ENCODE results near the gene C16orf89.
"Not testable (repeated sequence)": the region's sequence is repeated elsewhere in the genome, so short reads cannot be mapped to it uniquely, and the experiment has no call there.

C16orf89 gene

GRCh38 chr16:5073771-5074170 lies 8.0 kb upstream of the C16orf89 start:
- Mint-ChIP-seq H3K4me1 (ENCODE audit: low read depth) (peaks cover 24% of the 10 kb centered on the region), H3K36me3 (ENCODE audit: low read depth) (peaks cover 57% of the 10 kb centered on the region)
- not testable (repeated sequence) for H3K27ac Mint-ChIP-seq, H3K27me3 Mint-ChIP-seq, H3K9me3 Mint-ChIP-seq, H3K4me3 Mint-ChIP-seq
- intact Hi-C loops (cut with micrococcal nuclease) = loop anchor here (10.0 kb wide), 1 partner anchor 229 kb away; the partner anchor contains the start of genes GLYR1 and UBN1

- peaks cover 1% of the 10 kb centered on the region for H3K27me3 Mint-ChIP-seq
- intact Hi-C loops (cut with micrococcal nuclease) = loop anchor here (10.0 kb wide), 1 partner anchor 228 kb away; the partner anchor contains the start of genes GLYR1 and UBN1
- no peak overlapping the region for H3K27ac Mint-ChIP-seq
- no peak overlapping the region for H3K4me3 Mint-ChIP-seq
- no peaks in the 10 kb centered on the region for H3K9me3 Mint-ChIP-seq
- H3K36me3 Mint-ChIP-seq (ENCODE audit: low read depth) = peaks cover 52% of the 10 kb centered on the region
- H3K4me1 Mint-ChIP-seq (ENCODE audit: low read depth) = peaks cover 24% of the 10 kb centered on the region
Measured at GRCh38 chr16:5073279-5073629, 7.5 kb upstream of the C16orf89 start.

- Mint-ChIP-seq H3K4me1 (ENCODE audit: low read depth) (peaks cover 24% of the 10 kb centered on the region), H3K9me3 (no peaks in the 10 kb centered on the region), H3K27me3 (peaks cover 3% of the 10 kb centered on the region), H3K4me3 (peak overlapping the region; percentile 90), H3K36me3 (ENCODE audit: low read depth) (peaks cover 45% of the 10 kb centered on the region), H3K27ac (peak overlapping the region; percentile 92)
- intact Hi-C loops (cut with micrococcal nuclease) = loop anchor here (10.0 kb wide), 1 partner anchor 228 kb away; the partner anchor contains the start of genes GLYR1 and UBN1
Measured at GRCh38 chr16:5072334-5073278, 6.8 kb upstream of the C16orf89 start.

- Mint-ChIP-seq H3K4me1 (ENCODE audit: low read depth) (peaks cover 24% of the 10 kb centered on the region), H3K27me3 (peaks cover 5% of the 10 kb centered on the region), H3K36me3 (ENCODE audit: low read depth) (peaks cover 39% of the 10 kb centered on the region), H3K9me3 (no peaks in the 10 kb centered on the region), H3K27ac (peak within 1 kb of the TSS; percentile 92), H3K4me3 (peak within 1 kb of the TSS; percentile 90)
- intact Hi-C loops (cut with micrococcal nuclease) = loop anchor here (10.0 kb wide), 1 partner anchor 227 kb away; the partner anchor contains the start of genes GLYR1 and UBN1
Measured at GRCh38 chr16:5071681-5072333, 6.1 kb upstream of the C16orf89 start, which contains the start of gene ALG1. ALG1 (plus strand) TSS chr16:5071843; CDS start chr16:5071850, 7 bp downstream.

- H3K9me3 Mint-ChIP-seq = no peaks in the 10 kb centered on the region
- H3K4me3 Mint-ChIP-seq = peak overlapping the region; percentile 90
- peaks cover 5% of the 10 kb centered on the region for H3K27me3 Mint-ChIP-seq
- peaks cover 35% of the 10 kb centered on the region for H3K36me3 Mint-ChIP-seq (ENCODE audit: low read depth)
- H3K27ac Mint-ChIP-seq = peak overlapping the region; percentile 92
- intact Hi-C loops (cut with micrococcal nuclease) = loop anchor here (10.0 kb wide), 1 partner anchor 227 kb away; the partner anchor contains the start of genes GLYR1 and UBN1
- H3K4me1 Mint-ChIP-seq (ENCODE audit: low read depth) = peaks cover 24% of the 10 kb centered on the region
Measured at GRCh38 chr16:5071341-5071680, 5.6 kb upstream of the C16orf89 start.

- peaks cover 24% of the 10 kb centered on the region for H3K4me1 Mint-ChIP-seq (ENCODE audit: low read depth)
- H3K4me3 Mint-ChIP-seq = no peak overlapping the region
- peak overlapping the region; percentile 92 for H3K27ac Mint-ChIP-seq
- intact Hi-C loops (cut with micrococcal nuclease) = loop anchor here (10.0 kb wide), 1 partner anchor 226 kb away; the partner anchor contains the start of genes GLYR1 and UBN1
- H3K9me3 Mint-ChIP-seq = no peaks in the 10 kb centered on the region
- H3K36me3 Mint-ChIP-seq (ENCODE audit: low read depth) = peaks cover 28% of the 10 kb centered on the region
- peaks cover 5% of the 10 kb centered on the region for H3K27me3 Mint-ChIP-seq
Measured at GRCh38 chr16:5070431-5071186, 4.9 kb upstream of the C16orf89 start.

- Mint-ChIP-seq H3K4me1 (ENCODE audit: low read depth) (peaks cover 24% of the 10 kb centered on the region), H3K27me3 (peaks cover 5% of the 10 kb centered on the region), H3K27ac (no peak overlapping the region), H3K4me3 (no peak overlapping the region), H3K36me3 (ENCODE audit: low read depth) (peaks cover 20% of the 10 kb centered on the region), H3K9me3 (no peaks in the 10 kb centered on the region)
- intact Hi-C loops (cut with micrococcal nuclease) = loop anchor here (10.0 kb wide), 1 partner anchor 225 kb away; the partner anchor contains the start of genes GLYR1 and UBN1
Measured at GRCh38 chr16:5069854-5070253, 4.1 kb upstream of the C16orf89 start.

- H3K4me3 Mint-ChIP-seq = no peak overlapping the region
- peaks cover 24% of the 10 kb centered on the region for H3K4me1 Mint-ChIP-seq (ENCODE audit: low read depth)
- intact Hi-C loops (cut with micrococcal nuclease) = no loop called here
- peaks cover 12% of the 10 kb centered on the region for H3K36me3 Mint-ChIP-seq (ENCODE audit: low read depth)
- H3K27me3 Mint-ChIP-seq = peaks cover 9% of the 10 kb centered on the region
- no peaks in the 10 kb centered on the region for H3K9me3 Mint-ChIP-seq
- H3K27ac Mint-ChIP-seq = no peak overlapping the region
Measured at GRCh38 chr16:5069048-5069447, 3.3 kb upstream of the C16orf89 start.

- intact Hi-C loops (cut with micrococcal nuclease) = no loop called here
- Mint-ChIP-seq H3K4me3 (no peak overlapping the region), H3K27ac (no peak overlapping the region), H3K4me1 (ENCODE audit: low read depth) (peaks cover 6% of the 10 kb centered on the region), H3K36me3 (ENCODE audit: low read depth) (peaks cover 1% of the 10 kb centered on the region), H3K9me3 (no peaks in the 10 kb centered on the region), H3K27me3 (peaks cover 16% of the 10 kb centered on the region)
Measured at GRCh38 chr16:5066511-5066910, 755 bp upstream of the C16orf89 start.

- no peak overlapping the region for H3K27ac Mint-ChIP-seq
Measured at GRCh38 chr16:5065326-5065725, 430 bp downstream of the C16orf89 start.

GRCh38 chr16:5064915-5065314 lies 841 bp downstream of the C16orf89 start:
- no peaks in the 10 kb centered on the region for H3K36me3 Mint-ChIP-seq (ENCODE audit: low read depth)
- peaks cover 16% of the 10 kb centered on the region for H3K27me3 Mint-ChIP-seq
- no peaks in the 10 kb centered on the region for H3K9me3 Mint-ChIP-seq
- H3K4me1 Mint-ChIP-seq (ENCODE audit: low read depth) = no peaks in the 10 kb centered on the region
- H3K27ac Mint-ChIP-seq = no peak overlapping the region
- intact Hi-C loops (cut with micrococcal nuclease) = no loop called here
- H3K4me3 Mint-ChIP-seq = no peak overlapping the region

More at GRCh38 chr16:5065326-5065725, 430 bp downstream of the C16orf89 start:
- intact Hi-C loops (cut with micrococcal nuclease) = no loop called here
- Mint-ChIP-seq H3K36me3 (ENCODE audit: low read depth) (no peaks in the 10 kb centered on the region), H3K4me3 (no peak overlapping the region), H3K9me3 (no peaks in the 10 kb centered on the region), H3K27me3 (peaks cover 16% of the 10 kb centered on the region), H3K4me1 (ENCODE audit: low read depth) (no peaks in the 10 kb centered on the region)

- Mint-ChIP-seq H3K4me3 (no peak overlapping the region), H3K27ac (no peak overlapping the region), H3K36me3 (ENCODE audit: low read depth) (no peaks in the 10 kb centered on the region), H3K4me1 (ENCODE audit: low read depth) (no peaks in the 10 kb centered on the region), H3K27me3 (peaks cover 15% of the 10 kb centered on the region), H3K9me3 (no peaks in the 10 kb centered on the region)
- intact Hi-C loops (cut with micrococcal nuclease) = no loop called here
Measured at GRCh38 chr16:5062790-5063765, 2.7 kb downstream of the C16orf89 start.
